NCI-H510A treated with DMSO at 0.1 percent for 48 hours (cell line): Measurements from ENCODE around the gene CDC42BPB.

Experiments used
- DNase-seq: peaks from one replicate; lab custom pipeline; 2025; lab: John Stamatoyannopoulos, UW

Gene CDC42BPB

GRCh38 chr14:102944448-102945330 lies 112.7 kb downstream of the CDC42BPB start:
- no peak for DNase-seq

GRCh38 chr14:102943979-102944378 lies 113.4 kb downstream of the CDC42BPB start:
- no peak for DNase-seq

- DNase-seq = no peak
Observed at GRCh38 chr14:102943454-102943853, 113.9 kb downstream of the CDC42BPB start.

- DNase-seq = no peak
Observed at GRCh38 chr14:102942069-102942468, 115.3 kb downstream of the CDC42BPB start.

GRCh38 chr14:102941419-102942011 lies 115.8 kb downstream of the CDC42BPB start:
- DNase-seq = peak; percentile 44

- DNase-seq = no peak
Observed at GRCh38 chr14:102940729-102941362, 116.5 kb downstream of the CDC42BPB start.

GRCh38 chr14:102939820-102940561 lies 117.4 kb downstream of the CDC42BPB start:
- no peak for DNase-seq

GRCh38 chr14:102939329-102939728 lies 118.0 kb downstream of the CDC42BPB start:
- no peak for DNase-seq

- DNase-seq = no peak
Observed at GRCh38 chr14:102938191-102938590, 119.2 kb downstream of the CDC42BPB start.

GRCh38 chr14:102937331-102938175 lies 119.8 kb downstream of the CDC42BPB start:
- no peak for DNase-seq

- DNase-seq = no peak
Observed at GRCh38 chr14:102935756-102936155, 121.6 kb downstream of the CDC42BPB start.

- DNase-seq = no peak
Observed at GRCh38 chr14:102933618-102934231, 123.6 kb downstream of the CDC42BPB start.

- DNase-seq = no peak
Observed at GRCh38 chr14:102932484-102933248, 124.7 kb downstream of the CDC42BPB start.

- no peak for DNase-seq
Observed at GRCh38 chr14:102931580-102932285, 125.6 kb downstream of the CDC42BPB start.

GRCh38 chr14:102930753-102931579 lies 126.4 kb downstream of the CDC42BPB start:
- DNase-seq = peak; percentile 16

- DNase-seq = no peak
Observed at GRCh38 chr14:102930138-102930752, 127.1 kb downstream of the CDC42BPB start.

- DNase-seq = no peak
Observed at GRCh38 chr14:102929241-102930137, 127.9 kb downstream of the CDC42BPB start.
